Liver (tissue), 9 donors: Measurements from ENCODE around the gene LURAP1L. TPM values are rescaled to one million over a fixed set of nuclear protein-coding genes. Genes with fewer than 3 reads are reported as not detected.

Source experiments
- DNase-seq: peaks from one replicate; pipeline ENCODE4 v3.0.0-alpha.2; 2017; ENCODE audit warnings: low spot score
- H3K27ac ChIP-seq, 2 donors: one replicate each; pipeline ENCODE4 v1.7.0; 2013; ENCODE audit warnings: inconsistent platforms in 2 of 2, low read length in 2 of 2, control low read depth in 1 of 2, low read depth in 1 of 2, mild to moderate bottlenecking in 1 of 2
- H3K27me3 ChIP-seq, 4 donors: one replicate each; pipeline versions ENCODE4 v1.6.1 to v1.7.0; 2013; ENCODE audit warnings: low read length in 3 of 4, inconsistent platforms in 1 of 4, mild to moderate bottlenecking in 1 of 4, moderate library complexity in 1 of 4; ENCODE audit not compliant: control insufficient read depth in 4 of 4, insufficient read depth in 4 of 4
- H3K36me3 ChIP-seq, 4 donors: one replicate each; pipeline versions ENCODE4 v1.6.1 to v1.7.0; 2013; ENCODE audit warnings: low read length in 3 of 4, mild to moderate bottlenecking in 3 of 4, low read depth in 1 of 4, moderate library complexity in 1 of 4; ENCODE audit not compliant: control insufficient read depth in 4 of 4, insufficient read depth in 3 of 4
- H3K4me1 ChIP-seq, 4 donors: one replicate each; pipeline versions ENCODE4 v1.6.1 to v1.7.0; 2013; ENCODE audit warnings: low read length in 3 of 4, mild to moderate bottlenecking in 3 of 4, moderate library complexity in 1 of 4; ENCODE audit not compliant: control insufficient read depth in 4 of 4, insufficient read depth in 4 of 4
- H3K4me3 ChIP-seq, 3 donors: one replicate each; pipeline versions ENCODE4 v1.6.1 to v1.7.0; 2013; ENCODE audit warnings: low read length in 3 of 3, control low read depth in 1 of 3, low read depth in 1 of 3, mild to moderate bottlenecking in 1 of 3
- H3K9ac ChIP-seq, 2 donors: one replicate each; pipeline ENCODE4 v1.7.0; 2013; ENCODE audit warnings: low read length in 2 of 2, mild to moderate bottlenecking in 2 of 2, moderate library complexity in 2 of 2, control low read depth in 1 of 2, low read depth in 1 of 2
- H3K9me3 ChIP-seq, 4 donors: one replicate each; pipeline versions ENCODE4 v1.6.1 to v1.7.0; 2013; ENCODE audit warnings: low read length in 3 of 4; ENCODE audit not compliant: control insufficient read depth in 4 of 4
- EGR1 ChIP-seq, 2 donors: IDR thresholded peaks; 2 replicates each; pipeline ENCODE4 v1.6.1; 2016 to 2018; ENCODE audit warnings: antibody characterized with exemption in 2 of 2, low read depth in 2 of 2
- FOXA1 ChIP-seq: IDR thresholded peaks from 2 replicates; pipeline ENCODE4 v1.6.1; 2016; ENCODE audit warnings: antibody characterized with exemption
- FOXA2 ChIP-seq: IDR thresholded peaks from 2 replicates; pipeline ENCODE4 v1.6.1; 2016; ENCODE audit warnings: antibody characterized with exemption
- HNF4A ChIP-seq, 2 donors: conservative IDR thresholded peaks; 2 replicates each; pipeline ENCODE4 v1.6.1; 2016; ENCODE audit warnings: antibody characterized with exemption in 2 of 2, mild to moderate bottlenecking in 2 of 2
- RAD21 ChIP-seq, 2 donors: IDR thresholded peaks; 2 replicates each; pipeline ENCODE4 v1.6.1; 2016; ENCODE audit warnings: antibody characterized with exemption in 2 of 2, mild to moderate bottlenecking in 2 of 2
- SP1 ChIP-seq: IDR thresholded peaks from 2 replicates; pipeline ENCODE4 v1.6.1; 2018; ENCODE audit warnings: antibody characterized with exemption, mild to moderate bottlenecking
- TAF1 ChIP-seq: conservative IDR thresholded peaks from 2 replicates; pipeline ENCODE4 v1.6.1; 2016; ENCODE audit warnings: antibody characterized with exemption, mild to moderate bottlenecking
- WGBS: extraction: QIAGEN DNeasy Blood & Tissue Kit; methylation state at CpG from one replicate; pipeline ENCODE4 v1.1.7; 2013; 5-methylcytosine and 5-hydroxymethylcytosine counted together
- polyA plus RNA-seq, 2 donors: library from polyadenylated mRNA; stranded (reverse) in 1 of 2; unstranded in 1 of 2; fragments of 200-250 nt in 1 of 2; fragments of >200 nt in 1 of 2; fragmentation: Nextera tagmentation in 1 of 2; extraction: Ambion mirVana in 1 of 2; gene quantifications; one replicate each; pipeline versions ENCODE4 v1.2.1 to v1.2.3, GENCODE V29; 2013 to 2015
- total RNA-seq, 2 donors: library from RNA; depleted of rRNA; stranded (reverse); fragments of >200 nt; gene quantifications; one replicate each; pipeline ENCODE4 v1.2.3, GENCODE V29; 2014
- TF ChIP-seq, protein P1 (sequence below): IDR thresholded peaks from 2 replicates; pipeline ENCODE4 v1.6.1; 2016; ENCODE audit warnings: antibody characterized with exemption
- TF ChIP-seq, protein P2 (sequence below): IDR thresholded peaks from 2 replicates; pipeline ENCODE4 v1.6.1; 2016; ENCODE audit warnings: antibody characterized with exemption
- TF ChIP-seq, protein P3 (sequence below): fragments of 150-350 bp; IDR thresholded peaks from 2 replicates; pipeline ENCODE4 v1.5.1; 2017; ENCODE audit warnings: improper control_type of control experiment, low read depth, low read length; ENCODE audit not compliant: missing input control
- TF ChIP-seq, protein P4 (sequence below): IDR thresholded peaks from 2 replicates; pipeline ENCODE4 v1.6.1; 2016; ENCODE audit warnings: antibody characterized with exemption
- TF ChIP-seq, protein P5 (sequence below): IDR thresholded peaks from 2 replicates; pipeline ENCODE4 v1.6.1; 2016; ENCODE audit warnings: antibody characterized with exemption, mild to moderate bottlenecking
- donor health status: healthy.
- donor health status: healthy.
- donor health status: healthy.
- donor health status: healthy.
- donor health status: healthy.

Gene LURAP1L
- total and polyA plus RNA-seq, 4 donors = 4.2 to 18.6 (median 8.9) TPM

DNA sequence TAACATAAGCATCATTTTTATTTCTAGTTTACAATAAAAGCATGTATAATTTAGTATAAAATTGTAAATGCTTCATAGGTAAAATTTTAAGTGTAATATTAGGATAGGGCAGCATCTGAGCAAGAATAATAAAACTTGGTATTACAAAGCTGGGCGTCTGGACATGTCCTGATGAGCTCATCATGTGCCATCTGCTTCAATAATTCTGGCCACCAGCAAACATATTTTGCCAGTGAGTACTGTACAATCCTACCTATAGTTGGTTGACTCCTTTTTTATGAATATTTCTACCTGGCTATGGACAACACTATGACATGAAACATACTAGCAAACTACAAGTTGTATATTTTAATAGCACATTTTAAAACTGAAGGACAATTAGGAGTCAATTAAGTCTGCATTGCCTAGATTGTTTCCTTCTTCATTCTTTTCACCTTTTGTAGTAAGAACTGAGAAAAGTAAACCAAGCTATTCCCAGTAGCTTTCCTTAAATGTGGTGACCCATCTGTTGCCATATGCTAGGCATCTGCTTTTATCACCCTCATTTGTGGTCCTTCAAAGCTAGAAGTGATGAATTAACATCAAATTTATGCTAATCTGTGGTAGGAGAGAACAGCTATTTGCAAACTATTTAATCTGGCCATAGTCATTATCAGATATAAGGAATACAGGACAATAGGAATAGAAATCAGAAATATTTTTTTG, 23.4 kb downstream of the LURAP1L start:
- no peak overlapping the region for H3K9ac ChIP-seq
- 95% methylated on average over 1 of the region's 1 CpG for WGBS
- H3K9me3 ChIP-seq = no peaks in the 10 kb centered on the region
- H3K4me1 ChIP-seq = peaks cover 0 to 7% (median 4%) of the 10 kb centered on the region in 4 donors
- no peaks in the 10 kb centered on the region for H3K27me3 ChIP-seq
- no peak for TF ChIP-seq RAD21 (IDR thresholded peaks at IDR 0.05)
- no peak for TF ChIP-seq HNF4A (conservative IDR thresholded peaks at IDR 0.05)
- H3K27ac ChIP-seq = no peak overlapping the region
- DNase-seq = no peak
- H3K36me3 ChIP-seq = no peaks in the 10 kb centered on the region
- no peak overlapping the region for H3K4me3 ChIP-seq

DNA sequence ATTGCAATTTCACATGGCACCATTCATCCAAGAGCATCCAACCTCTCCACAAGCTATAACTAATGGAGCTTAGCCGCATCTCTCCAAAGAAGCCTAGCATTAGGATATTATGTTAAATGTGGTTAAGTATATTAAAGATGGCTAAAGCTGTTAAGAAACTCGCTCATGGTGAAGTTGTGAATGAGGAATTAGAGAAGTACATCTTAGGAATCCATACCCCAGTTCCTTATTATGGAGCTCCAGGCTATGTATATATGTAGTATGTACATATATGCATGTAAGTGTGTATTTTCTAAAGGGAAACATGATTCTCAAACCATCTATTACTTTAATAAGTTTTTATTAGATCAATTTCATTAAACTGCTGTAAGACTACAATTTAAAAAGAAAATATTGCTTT, 26.4 kb downstream of the LURAP1L start:
- 93% methylated on average over 2 of the region's 2 CpGs for WGBS
- H3K9ac ChIP-seq = no peak overlapping the region
- no peak overlapping the region for H3K4me3 ChIP-seq
- TF ChIP-seq FOXA2 (no peak), RAD21 (IDR thresholded peaks at IDR 0.05) (no peak), EGR1 (IDR thresholded peaks at IDR 0.05; ENCODE audit: low read depth in 2 of 2) (no peak), FOXA1 (no peak), SP1 (no peak)
- TF ChIP-seq, protein P1, sequence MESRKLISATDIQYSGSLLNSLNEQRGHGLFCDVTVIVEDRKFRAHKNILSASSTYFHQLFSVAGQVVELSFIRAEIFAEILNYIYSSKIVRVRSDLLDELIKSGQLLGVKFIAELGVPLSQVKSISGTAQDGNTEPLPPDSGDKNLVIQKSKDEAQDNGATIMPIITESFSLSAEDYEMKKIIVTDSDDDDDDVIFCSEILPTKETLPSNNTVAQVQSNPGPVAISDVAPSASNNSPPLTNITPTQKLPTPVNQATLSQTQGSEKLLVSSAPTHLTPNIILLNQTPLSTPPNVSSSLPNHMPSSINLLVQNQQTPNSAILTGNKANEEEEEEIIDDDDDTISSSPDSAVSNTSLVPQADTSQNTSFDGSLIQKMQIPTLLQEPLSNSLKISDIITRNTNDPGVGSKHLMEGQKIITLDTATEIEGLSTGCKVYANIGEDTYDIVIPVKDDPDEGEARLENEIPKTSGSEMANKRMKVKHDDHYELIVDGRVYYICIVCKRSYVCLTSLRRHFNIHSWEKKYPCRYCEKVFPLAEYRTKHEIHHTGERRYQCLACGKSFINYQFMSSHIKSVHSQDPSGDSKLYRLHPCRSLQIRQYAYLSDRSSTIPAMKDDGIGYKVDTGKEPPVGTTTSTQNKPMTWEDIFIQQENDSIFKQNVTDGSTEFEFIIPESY = no peak
- TF ChIP-seq, protein P2, sequence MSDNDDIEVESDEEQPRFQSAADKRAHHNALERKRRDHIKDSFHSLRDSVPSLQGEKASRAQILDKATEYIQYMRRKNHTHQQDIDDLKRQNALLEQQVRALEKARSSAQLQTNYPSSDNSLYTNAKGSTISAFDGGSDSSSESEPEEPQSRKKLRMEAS = no peak
- no peaks in the 10 kb centered on the region for H3K4me1 ChIP-seq
- H3K36me3 ChIP-seq = no peaks in the 10 kb centered on the region
- H3K27me3 ChIP-seq = no peaks in the 10 kb centered on the region
- no peak overlapping the region for H3K27ac ChIP-seq
- H3K9me3 ChIP-seq = no peaks in the 10 kb centered on the region
- no peak for DNase-seq

DNA sequence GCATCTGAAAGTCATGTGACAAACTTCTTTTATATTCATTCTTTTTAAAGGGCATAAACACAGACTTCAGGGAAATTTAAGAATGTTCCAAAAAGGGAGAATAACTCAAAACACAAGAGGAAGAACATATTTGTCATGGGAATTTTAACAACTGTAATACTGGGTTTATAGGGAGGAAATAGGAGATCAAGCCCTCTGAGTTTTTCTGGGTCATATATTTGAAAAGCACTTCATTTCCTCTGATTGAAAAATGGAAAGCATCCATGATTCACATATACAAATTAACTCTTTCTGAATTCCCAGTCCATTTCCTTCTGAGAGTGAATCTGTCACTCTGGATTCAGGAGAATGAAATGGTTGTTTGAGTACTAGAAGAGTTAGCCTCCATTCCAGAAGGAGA, 26.8 kb downstream of the LURAP1L start:
- no peak for DNase-seq
- no peaks in the 10 kb centered on the region for H3K27me3 ChIP-seq
- no peaks in the 10 kb centered on the region for H3K9me3 ChIP-seq
- H3K27ac ChIP-seq = no peak overlapping the region
- H3K4me1 ChIP-seq = no peaks in the 10 kb centered on the region
- TF ChIP-seq SP1 = no peak
- TF ChIP-seq TAF1 = no peak
- no peaks in the 10 kb centered on the region for H3K36me3 ChIP-seq
- no peak overlapping the region for H3K9ac ChIP-seq
- no peak overlapping the region for H3K4me3 ChIP-seq

DNA sequence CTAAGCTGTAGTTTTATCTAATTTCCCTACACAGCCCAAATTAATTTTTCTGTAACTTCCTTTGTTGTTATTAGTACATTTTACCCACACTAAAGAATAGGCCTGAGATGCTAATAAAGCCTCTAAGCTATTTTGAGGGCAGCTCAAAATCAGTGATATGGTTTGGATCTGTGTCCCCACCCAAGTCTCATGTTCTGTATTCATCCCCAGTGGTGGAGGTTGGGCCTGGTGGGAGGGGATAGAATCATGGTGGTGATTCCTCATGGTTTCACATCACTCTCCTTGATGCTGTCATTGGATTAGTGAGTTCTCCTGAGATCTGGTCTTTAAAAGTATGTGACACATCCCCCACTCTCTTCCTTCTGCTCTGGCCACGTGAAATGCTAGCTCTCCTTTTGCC, 27.3 kb downstream of the LURAP1L start:
- Histone ChIP-seq H3K4me1 (no peaks in the 10 kb centered on the region), H3K36me3 (no peaks in the 10 kb centered on the region), H3K27ac (no peak overlapping the region), H3K27me3 (no peaks in the 10 kb centered on the region), H3K4me3 (no peak overlapping the region), H3K9ac (no peak overlapping the region), H3K9me3 (no peaks in the 10 kb centered on the region)
- DNase-seq = no peak
- WGBS = 76% methylated on average over 1 of the region's 1 CpG
- TF ChIP-seq TAF1 (no peak), HNF4A (conservative IDR thresholded peaks at IDR 0.05) (no peak), RAD21 (IDR thresholded peaks at IDR 0.05) (no peak), SP1 (no peak)
- TF ChIP-seq, protein P1 = no peak
- TF ChIP-seq, protein P3, sequence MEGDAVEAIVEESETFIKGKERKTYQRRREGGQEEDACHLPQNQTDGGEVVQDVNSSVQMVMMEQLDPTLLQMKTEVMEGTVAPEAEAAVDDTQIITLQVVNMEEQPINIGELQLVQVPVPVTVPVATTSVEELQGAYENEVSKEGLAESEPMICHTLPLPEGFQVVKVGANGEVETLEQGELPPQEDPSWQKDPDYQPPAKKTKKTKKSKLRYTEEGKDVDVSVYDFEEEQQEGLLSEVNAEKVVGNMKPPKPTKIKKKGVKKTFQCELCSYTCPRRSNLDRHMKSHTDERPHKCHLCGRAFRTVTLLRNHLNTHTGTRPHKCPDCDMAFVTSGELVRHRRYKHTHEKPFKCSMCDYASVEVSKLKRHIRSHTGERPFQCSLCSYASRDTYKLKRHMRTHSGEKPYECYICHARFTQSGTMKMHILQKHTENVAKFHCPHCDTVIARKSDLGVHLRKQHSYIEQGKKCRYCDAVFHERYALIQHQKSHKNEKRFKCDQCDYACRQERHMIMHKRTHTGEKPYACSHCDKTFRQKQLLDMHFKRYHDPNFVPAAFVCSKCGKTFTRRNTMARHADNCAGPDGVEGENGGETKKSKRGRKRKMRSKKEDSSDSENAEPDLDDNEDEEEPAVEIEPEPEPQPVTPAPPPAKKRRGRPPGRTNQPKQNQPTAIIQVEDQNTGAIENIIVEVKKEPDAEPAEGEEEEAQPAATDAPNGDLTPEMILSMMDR = no peak
- TF ChIP-seq, protein P4, sequence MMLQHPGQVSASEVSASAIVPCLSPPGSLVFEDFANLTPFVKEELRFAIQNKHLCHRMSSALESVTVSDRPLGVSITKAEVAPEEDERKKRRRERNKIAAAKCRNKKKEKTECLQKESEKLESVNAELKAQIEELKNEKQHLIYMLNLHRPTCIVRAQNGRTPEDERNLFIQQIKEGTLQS = no peak
- TF ChIP-seq, protein P5, sequence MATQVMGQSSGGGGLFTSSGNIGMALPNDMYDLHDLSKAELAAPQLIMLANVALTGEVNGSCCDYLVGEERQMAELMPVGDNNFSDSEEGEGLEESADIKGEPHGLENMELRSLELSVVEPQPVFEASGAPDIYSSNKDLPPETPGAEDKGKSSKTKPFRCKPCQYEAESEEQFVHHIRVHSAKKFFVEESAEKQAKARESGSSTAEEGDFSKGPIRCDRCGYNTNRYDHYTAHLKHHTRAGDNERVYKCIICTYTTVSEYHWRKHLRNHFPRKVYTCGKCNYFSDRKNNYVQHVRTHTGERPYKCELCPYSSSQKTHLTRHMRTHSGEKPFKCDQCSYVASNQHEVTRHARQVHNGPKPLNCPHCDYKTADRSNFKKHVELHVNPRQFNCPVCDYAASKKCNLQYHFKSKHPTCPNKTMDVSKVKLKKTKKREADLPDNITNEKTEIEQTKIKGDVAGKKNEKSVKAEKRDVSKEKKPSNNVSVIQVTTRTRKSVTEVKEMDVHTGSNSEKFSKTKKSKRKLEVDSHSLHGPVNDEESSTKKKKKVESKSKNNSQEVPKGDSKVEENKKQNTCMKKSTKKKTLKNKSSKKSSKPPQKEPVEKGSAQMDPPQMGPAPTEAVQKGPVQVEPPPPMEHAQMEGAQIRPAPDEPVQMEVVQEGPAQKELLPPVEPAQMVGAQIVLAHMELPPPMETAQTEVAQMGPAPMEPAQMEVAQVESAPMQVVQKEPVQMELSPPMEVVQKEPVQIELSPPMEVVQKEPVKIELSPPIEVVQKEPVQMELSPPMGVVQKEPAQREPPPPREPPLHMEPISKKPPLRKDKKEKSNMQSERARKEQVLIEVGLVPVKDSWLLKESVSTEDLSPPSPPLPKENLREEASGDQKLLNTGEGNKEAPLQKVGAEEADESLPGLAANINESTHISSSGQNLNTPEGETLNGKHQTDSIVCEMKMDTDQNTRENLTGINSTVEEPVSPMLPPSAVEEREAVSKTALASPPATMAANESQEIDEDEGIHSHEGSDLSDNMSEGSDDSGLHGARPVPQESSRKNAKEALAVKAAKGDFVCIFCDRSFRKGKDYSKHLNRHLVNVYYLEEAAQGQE = no peak
